ENCODE results near the gene STRA6. TPM values are rescaled to one million over a fixed set of nuclear protein-coding genes. Genes with fewer than 3 reads are reported as not detected.

STRA6 gene
- under 1 TPM; 0.25 to 0.28 TPM for total RNA-seq

- H3K27ac Mint-ChIP-seq, result peak within 1 kb of the TSS; percentile 15
These were observed at the start of gene STRA6 for GRCh38 chr15:74202452-74203401. Gene STRA6, minus strand, starts transcription at chr15:74202787. Its CDS starts 520 bp downstream, at chr15:74202267.

GRCh38 chr15:74252291-74252690 is 49.7 kb upstream of the STRA6 start:
- H3K4me1 Mint-ChIP-seq, result no peaks in the 10 kb centered on the region
- H3K27me3 Mint-ChIP-seq, result no peaks in the 10 kb centered on the region
- no peak for DNase-seq
- no peak overlapping the region for H3K27ac Mint-ChIP-seq
- no peaks in the 10 kb centered on the region for H3K9me3 Mint-ChIP-seq
- no peak overlapping the region for H3K4me3 Mint-ChIP-seq
- H3K36me3 Mint-ChIP-seq, result no peaks in the 10 kb centered on the region

More at GRCh38 chr15:74202452-74203401, at the start of gene STRA6:
- Mint-ChIP-seq H3K4me3 (no peak within 1 kb of the TSS), H3K27me3 (no peaks in the 10 kb centered on the region), H3K4me1 (no peaks in the 10 kb centered on the region), H3K9me3 (no peaks in the 10 kb centered on the region), H3K36me3 (no peaks in the 10 kb centered on the region)
- DNase-seq, result no peak

GRCh38 chr15:74251131-74251811 is 48.7 kb upstream of the STRA6 start:
- no peak overlapping the region for H3K4me3 Mint-ChIP-seq
- peaks cover 5% of the 10 kb centered on the region for H3K27me3 Mint-ChIP-seq
- no peak for DNase-seq

GRCh38 chr15:74250266-74250665 is 47.7 kb upstream of the STRA6 start:
- H3K27ac Mint-ChIP-seq, result no peak overlapping the region
- H3K36me3 Mint-ChIP-seq, result no peaks in the 10 kb centered on the region
- H3K27me3 Mint-ChIP-seq, result peaks cover 10% of the 10 kb centered on the region
- no peaks in the 10 kb centered on the region for H3K9me3 Mint-ChIP-seq
- H3K4me1 Mint-ChIP-seq, result peaks cover 5% of the 10 kb centered on the region
- DNase-seq, result no peak
- H3K4me3 Mint-ChIP-seq, result no peak overlapping the region

More at GRCh38 chr15:74251131-74251811, 48.7 kb upstream of the STRA6 start:
- Mint-ChIP-seq H3K9me3 (no peaks in the 10 kb centered on the region), H3K4me1 (peaks cover 1% of the 10 kb centered on the region), H3K36me3 (no peaks in the 10 kb centered on the region), H3K27ac (no peak overlapping the region)

GRCh38 chr15:74245342-74245931 is 42.9 kb upstream of the STRA6 start:
- DNase-seq, result peak; percentile 45
- Mint-ChIP-seq H3K4me1 (peaks cover 13% of the 10 kb centered on the region), H3K27ac (no peak overlapping the region), H3K27me3 (peaks cover 36% of the 10 kb centered on the region), H3K4me3 (no peak overlapping the region), H3K36me3 (no peaks in the 10 kb centered on the region), H3K9me3 (no peaks in the 10 kb centered on the region)

GRCh38 chr15:74244822-74245341 is 42.3 kb upstream of the STRA6 start:
- no peak overlapping the region for H3K27ac Mint-ChIP-seq
- DNase-seq, result no peak
- H3K27me3 Mint-ChIP-seq, result peaks cover 36% of the 10 kb centered on the region
- no peak overlapping the region for H3K4me3 Mint-ChIP-seq
- H3K4me1 Mint-ChIP-seq, result peaks cover 13% of the 10 kb centered on the region
- H3K9me3 Mint-ChIP-seq, result no peaks in the 10 kb centered on the region
- no peaks in the 10 kb centered on the region for H3K36me3 Mint-ChIP-seq

GRCh38 chr15:74243431-74243830 is 40.8 kb upstream of the STRA6 start:
- H3K4me1 Mint-ChIP-seq, result peaks cover 13% of the 10 kb centered on the region
- H3K27ac Mint-ChIP-seq, result no peak overlapping the region
- no peaks in the 10 kb centered on the region for H3K36me3 Mint-ChIP-seq
- H3K4me3 Mint-ChIP-seq, result no peak overlapping the region
- no peak for DNase-seq
- H3K9me3 Mint-ChIP-seq, result no peaks in the 10 kb centered on the region
- peaks cover 36% of the 10 kb centered on the region for H3K27me3 Mint-ChIP-seq

GRCh38 chr15:74242441-74243185 is 40.0 kb upstream of the STRA6 start:
- H3K9me3 Mint-ChIP-seq, result no peaks in the 10 kb centered on the region
- peaks cover 36% of the 10 kb centered on the region for H3K27me3 Mint-ChIP-seq
- no peak for DNase-seq
- no peaks in the 10 kb centered on the region for H3K36me3 Mint-ChIP-seq
- H3K27ac Mint-ChIP-seq, result no peak overlapping the region
- H3K4me1 Mint-ChIP-seq, result peaks cover 13% of the 10 kb centered on the region
- H3K4me3 Mint-ChIP-seq, result no peak overlapping the region

GRCh38 chr15:74240897-74241614 is 38.5 kb upstream of the STRA6 start:
- no peaks in the 10 kb centered on the region for H3K36me3 Mint-ChIP-seq
- no peak overlapping the region for H3K27ac Mint-ChIP-seq
- H3K9me3 Mint-ChIP-seq, result no peaks in the 10 kb centered on the region
- H3K4me3 Mint-ChIP-seq, result no peak overlapping the region
- H3K4me1 Mint-ChIP-seq, result peaks cover 9% of the 10 kb centered on the region
- peaks cover 29% of the 10 kb centered on the region for H3K27me3 Mint-ChIP-seq
- DNase-seq, result no peak

- DNase-seq, result no peak
- Mint-ChIP-seq H3K27ac (no peak overlapping the region), H3K4me3 (no peak overlapping the region), H3K4me1 (peaks cover 6% of the 10 kb centered on the region), H3K27me3 (peaks cover 24% of the 10 kb centered on the region), H3K36me3 (no peaks in the 10 kb centered on the region), H3K9me3 (no peaks in the 10 kb centered on the region)
These were observed 37.5 kb upstream of the STRA6 start for GRCh38 chr15:74240002-74240568.

GRCh38 chr15:74239051-74239705 is 36.6 kb upstream of the STRA6 start:
- H3K4me3 Mint-ChIP-seq, result no peak overlapping the region
- peaks cover 15% of the 10 kb centered on the region for H3K27me3 Mint-ChIP-seq
- H3K9me3 Mint-ChIP-seq, result no peaks in the 10 kb centered on the region
- H3K27ac Mint-ChIP-seq, result no peak overlapping the region
- H3K4me1 Mint-ChIP-seq, result no peaks in the 10 kb centered on the region
- no peak for DNase-seq
- no peaks in the 10 kb centered on the region for H3K36me3 Mint-ChIP-seq

- no peak within 1 kb of the TSS for H3K27ac Mint-ChIP-seq
- H3K4me3 Mint-ChIP-seq, result no peak within 1 kb of the TSS
- no peak for DNase-seq
- H3K9me3 Mint-ChIP-seq, result no peaks in the 10 kb centered on the region
- no peaks in the 10 kb centered on the region for H3K4me1 Mint-ChIP-seq
- peaks cover under 1% of the 10 kb centered on the region for H3K27me3 Mint-ChIP-seq
- H3K36me3 Mint-ChIP-seq, result no peaks in the 10 kb centered on the region
These were observed 33.4 kb upstream of the STRA6 start, which contains the start of gene CCDC33 for GRCh38 chr15:74235962-74236361. Gene CCDC33, plus strand, starts transcription at chr15:74236326. Its CDS starts 394 bp downstream, at chr15:74236720.

GRCh38 chr15:74234598-74234875 is 31.9 kb upstream of the STRA6 start:
- Mint-ChIP-seq H3K27ac (no peak overlapping the region), H3K9me3 (no peaks in the 10 kb centered on the region), H3K27me3 (no peaks in the 10 kb centered on the region), H3K4me1 (no peaks in the 10 kb centered on the region), H3K36me3 (no peaks in the 10 kb centered on the region), H3K4me3 (no peak overlapping the region)
- no peak for DNase-seq

All from activated naive CD8-positive, alpha-beta T cell treated with anti-CD3 and anti-CD28 coated beads for 36 hours (primary cell).